Measurements from ENCODE around the gene ANKRD55.

DNA sequence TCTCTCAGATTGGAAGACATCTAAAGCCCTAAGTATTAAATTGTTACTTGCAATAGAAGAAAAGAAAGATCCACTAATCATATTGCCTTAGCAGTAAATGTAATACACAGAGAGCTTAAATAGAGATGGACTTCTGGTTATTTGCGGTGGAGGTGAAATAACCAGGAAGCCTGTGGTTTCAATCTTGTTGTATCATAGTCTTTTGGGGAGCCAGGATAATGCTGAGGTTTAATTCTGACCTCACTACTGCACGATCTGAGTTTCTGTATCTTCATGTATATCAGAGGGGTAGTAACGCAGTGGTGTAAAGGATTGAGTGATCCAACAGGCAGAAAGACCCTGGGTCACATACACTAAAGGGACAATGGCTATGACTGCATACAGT lies 71.7 kb downstream of the ANKRD55 start:
- TF ChIP-seq ELF4 (CRISPR knock-in tag; IDR thresholded peaks at IDR 0.05) (no peak), SIN3A (IDR thresholded peaks at IDR 0.05; ENCODE audit: borderline replicate concordance in 2 of 2, control insufficient read depth in 1 of 2, low read depth in 2 of 2, low read length in 2 of 2) (no peak), POLR2AphosphoS5 (IDR thresholded peaks at IDR 0.05; ENCODE audit: control insufficient read depth, insufficient read depth, low read depth, low read length) (no peak), NR2F6 (CRISPR knock-in tag; IDR thresholded peaks at IDR 0.05) (no peak), POLR2A (conservative IDR thresholded peaks at IDR 0.05) (no peak)
- TF ChIP-seq, protein P1, sequence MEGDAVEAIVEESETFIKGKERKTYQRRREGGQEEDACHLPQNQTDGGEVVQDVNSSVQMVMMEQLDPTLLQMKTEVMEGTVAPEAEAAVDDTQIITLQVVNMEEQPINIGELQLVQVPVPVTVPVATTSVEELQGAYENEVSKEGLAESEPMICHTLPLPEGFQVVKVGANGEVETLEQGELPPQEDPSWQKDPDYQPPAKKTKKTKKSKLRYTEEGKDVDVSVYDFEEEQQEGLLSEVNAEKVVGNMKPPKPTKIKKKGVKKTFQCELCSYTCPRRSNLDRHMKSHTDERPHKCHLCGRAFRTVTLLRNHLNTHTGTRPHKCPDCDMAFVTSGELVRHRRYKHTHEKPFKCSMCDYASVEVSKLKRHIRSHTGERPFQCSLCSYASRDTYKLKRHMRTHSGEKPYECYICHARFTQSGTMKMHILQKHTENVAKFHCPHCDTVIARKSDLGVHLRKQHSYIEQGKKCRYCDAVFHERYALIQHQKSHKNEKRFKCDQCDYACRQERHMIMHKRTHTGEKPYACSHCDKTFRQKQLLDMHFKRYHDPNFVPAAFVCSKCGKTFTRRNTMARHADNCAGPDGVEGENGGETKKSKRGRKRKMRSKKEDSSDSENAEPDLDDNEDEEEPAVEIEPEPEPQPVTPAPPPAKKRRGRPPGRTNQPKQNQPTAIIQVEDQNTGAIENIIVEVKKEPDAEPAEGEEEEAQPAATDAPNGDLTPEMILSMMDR (IDR thresholded peaks at IDR 0.05 in 2 of 3, conservative IDR thresholded peaks at IDR 0.05 in 1 of 3; ENCODE audit: insufficient read depth in 2 of 3, low read depth in 1 of 3, low read length in 3 of 3): no peak
- TF ChIP-seq, protein P2, sequence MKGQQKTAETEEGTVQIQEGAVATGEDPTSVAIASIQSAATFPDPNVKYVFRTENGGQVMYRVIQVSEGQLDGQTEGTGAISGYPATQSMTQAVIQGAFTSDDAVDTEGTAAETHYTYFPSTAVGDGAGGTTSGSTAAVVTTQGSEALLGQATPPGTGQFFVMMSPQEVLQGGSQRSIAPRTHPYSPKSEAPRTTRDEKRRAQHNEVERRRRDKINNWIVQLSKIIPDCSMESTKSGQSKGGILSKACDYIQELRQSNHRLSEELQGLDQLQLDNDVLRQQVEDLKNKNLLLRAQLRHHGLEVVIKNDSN (CRISPR knock-in tag; IDR thresholded peaks at IDR 0.05): no peak

All from K562 (cell line).